Left cardiac atrium (tissue), 4 donors: ENCODE results near the gene PCAT7. TPM values are rescaled to one million over a fixed set of nuclear protein-coding genes. Genes with fewer than 3 reads are reported as not detected.
"Not testable (repeated sequence)": the region's sequence is repeated elsewhere in the genome, so short reads cannot be mapped to it uniquely, and the experiment has no call there.

Experiments used
- ATAC-seq, 2 donors: fragments of 200-7000 bp; cut with Tn5 transposase; one replicate each; pipeline ENCODE4 v1.9.1; 2020; ENCODE audit warnings: mild to moderate bottlenecking in 2 of 2, moderate library complexity in 2 of 2
- DNase-seq: peaks from one replicate; pipeline ENCODE4 v3.0.0-alpha.2; 2020
- intact Hi-C, 2 donors: fragments of 100-400 bp; cut with DNase I; formaldehyde crosslinking; loops; one replicate each; pipeline versions ENCODE4 v1.14.1 to v1.15.1; 2022 to 2023
- long read RNA-seq: library from polyadenylated mRNA; unstranded; transcript quantifications from one replicate; pipeline ENCODE4 v2.0.0, GENCODE V29; 2021
- total RNA-seq, 2 donors: library from RNA; stranded (reverse); fragmentation: NEBNext Ultra II Directional; extraction: Animal tissue kit (Norgen Biotek cat#: 25700); gene quantifications; one replicate each; pipeline ENCODE4 v1.2.1, GENCODE V29; 2021
- donor health status: DM: no; HTN: yes; CAD: no.
- donor health status: DM: no; HTN: yes; CAD: no; lungs with severe emphysema.
- donor health status: DM: yes; HTN: yes; CAD: no.
- donor health status: Dilated cardiomyopathy.

The PCAT7 gene
- total RNA-seq, result not detected
- long read RNA-seq, result 0 reads

DNA sequence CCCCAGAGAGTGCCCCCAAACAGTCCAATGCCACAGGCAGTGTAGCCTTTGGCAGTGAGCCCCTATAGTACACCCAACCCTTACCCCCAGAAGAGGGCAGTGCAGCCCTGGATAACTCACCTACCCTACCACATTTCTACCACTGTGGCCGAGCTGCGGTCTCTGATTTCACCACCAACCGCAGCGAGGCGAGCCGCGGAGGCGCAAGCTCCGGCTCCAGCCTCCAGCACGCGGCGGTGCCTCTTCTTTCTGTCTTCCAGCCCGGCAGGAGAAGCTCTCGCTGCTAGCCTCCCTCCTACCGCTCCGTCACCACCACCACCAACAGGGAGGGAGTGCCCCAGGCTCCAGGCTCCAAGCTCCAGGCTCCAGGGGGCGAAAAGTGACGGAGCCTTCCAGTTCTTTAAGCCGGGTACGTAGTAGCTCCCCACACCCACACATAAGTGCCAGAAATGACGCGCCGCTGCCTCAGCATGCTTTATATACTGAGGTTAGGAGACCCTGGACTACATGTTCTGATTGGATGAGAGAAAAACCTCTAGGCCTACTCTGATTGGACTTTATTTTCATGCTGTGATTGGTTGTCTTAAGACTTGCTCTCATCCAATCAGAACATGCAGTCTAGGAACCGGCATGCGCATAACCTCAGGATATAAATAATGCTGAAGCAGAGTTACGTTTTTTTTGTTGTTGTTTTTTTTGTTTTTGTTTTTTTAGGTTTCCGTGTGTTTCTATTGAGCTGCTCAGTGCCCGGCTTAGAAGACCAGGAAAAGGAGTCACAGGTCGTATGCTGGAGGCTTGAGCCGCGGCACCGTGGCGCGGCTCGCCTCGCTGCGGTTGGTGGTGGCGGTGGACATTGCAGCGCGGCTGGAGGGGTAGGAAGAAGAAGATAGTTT is at the start of gene PCAT7:
Gene PCAT7, plus strand, starts transcription at position 645 of the 893 bp plus-strand sequence.
- DNase-seq (peak; percentile 22), ATAC-seq (peak; percentile 79 to 92)
- intact Hi-C loops, result no loop called here

DNA sequence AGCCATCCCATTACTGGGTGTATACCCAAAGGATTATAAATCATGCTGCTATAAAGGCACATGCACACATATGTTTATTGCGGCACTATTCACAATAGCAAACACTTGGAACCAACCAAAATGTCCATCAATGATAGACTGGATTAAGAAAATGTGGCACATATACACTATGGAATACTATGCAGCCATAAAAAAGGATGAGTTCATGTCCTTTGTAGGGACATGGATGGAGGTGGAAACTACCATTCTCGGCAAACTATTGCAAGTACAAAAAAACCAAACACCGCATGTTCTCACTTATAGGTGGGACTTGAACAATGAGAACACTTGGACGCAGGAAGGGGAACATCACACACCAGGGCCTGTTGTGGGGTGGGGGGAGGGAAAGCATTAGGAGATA is 48.5 kb upstream of the PCAT7 start:
- DNase-seq, result not testable (repeated sequence)

DNA sequence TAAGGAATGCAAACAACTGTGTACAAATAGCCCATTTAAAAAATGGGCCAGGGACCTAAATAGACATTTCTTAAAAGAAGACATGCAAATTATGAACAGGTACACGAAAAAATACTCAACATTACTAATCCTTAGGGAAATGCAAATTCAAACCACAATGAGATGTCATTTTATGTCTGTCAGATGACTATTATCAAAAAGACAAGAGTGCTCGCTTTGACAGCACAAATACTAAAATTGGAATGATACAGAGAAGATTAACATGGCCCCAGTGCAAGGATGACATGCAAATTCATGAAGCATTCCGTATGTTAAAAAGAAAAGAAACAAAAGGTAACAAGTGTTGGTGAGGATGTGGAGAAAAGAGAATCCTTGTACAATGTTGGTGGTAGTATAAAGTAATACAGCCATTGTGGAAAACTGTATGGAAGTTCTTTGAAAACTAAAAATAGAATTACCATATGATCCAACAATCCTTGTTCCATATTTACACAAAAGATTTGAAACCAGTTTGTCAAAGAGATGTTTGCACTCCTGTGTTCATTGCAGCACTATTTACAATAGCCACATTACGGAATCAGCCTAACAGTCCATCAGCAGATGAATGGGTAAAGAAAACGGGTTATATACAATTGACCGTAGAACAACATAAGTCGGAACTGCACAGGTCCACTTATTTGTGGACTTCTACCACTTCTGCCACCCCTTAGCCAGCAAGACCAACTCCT is 47.2 kb upstream of the PCAT7 start:
- intact Hi-C loops, result no loop called here
- ATAC-seq (no peak), DNase-seq (no peak)

More for the DNA sequence above, 48.5 kb upstream of the PCAT7 start:
- intact Hi-C loops, ATAC-seq: not testable (repeated sequence)

DNA sequence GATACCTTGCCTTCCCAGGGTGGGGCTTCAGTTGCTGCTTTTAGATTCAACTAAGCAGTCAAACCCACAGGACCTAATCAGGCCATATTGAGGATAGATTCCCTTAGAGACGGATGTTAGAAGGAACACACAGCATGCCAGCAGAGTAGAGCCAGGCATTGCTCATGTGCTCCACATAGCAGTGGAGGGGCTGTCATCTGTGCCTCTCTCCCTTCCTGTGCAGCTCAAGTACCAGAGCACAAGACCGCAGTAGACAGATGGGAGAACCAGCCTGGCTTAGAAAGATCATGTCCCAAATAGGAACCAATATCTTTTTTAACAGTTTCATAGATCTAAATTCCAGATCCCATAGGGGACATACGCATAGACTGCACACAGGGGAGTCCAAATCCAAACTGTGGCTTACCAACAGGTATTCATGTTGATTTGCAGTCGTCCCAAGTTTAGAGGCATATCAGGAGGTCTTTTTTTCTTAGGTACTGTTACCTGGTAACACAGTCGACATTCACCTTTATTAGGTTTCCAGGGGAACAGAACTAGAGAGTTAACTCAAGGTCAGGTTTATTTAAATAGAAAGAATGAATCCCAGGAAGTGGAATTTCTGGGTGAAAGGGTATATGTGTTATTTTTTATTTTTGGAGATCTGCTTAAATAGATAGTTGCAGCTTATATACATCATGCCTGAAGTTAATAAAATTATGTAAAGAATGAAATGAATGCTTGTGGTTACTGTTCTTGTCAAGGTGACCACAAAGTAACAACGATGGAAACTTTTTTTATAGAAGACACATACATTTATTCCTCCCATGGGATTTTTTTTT is 43.5 kb upstream of the PCAT7 start:
- intact Hi-C loops, result no loop called here

DNA sequence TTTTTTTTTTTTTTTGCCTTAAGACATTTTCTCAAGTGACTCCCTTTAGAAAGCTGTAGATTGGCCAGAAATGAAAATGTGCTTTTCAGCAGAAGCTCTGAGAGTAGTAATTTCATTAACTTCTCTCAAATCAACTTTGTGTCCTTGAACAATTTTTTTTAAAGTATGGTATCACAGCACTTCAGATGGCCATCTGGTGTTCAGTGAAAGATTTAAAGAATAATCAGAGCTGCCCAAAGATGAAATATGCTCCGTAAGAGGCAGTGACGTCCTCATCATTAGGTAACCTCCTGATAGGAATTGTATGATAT is 43.0 kb upstream of the PCAT7 start:
- ATAC-seq (no peak), DNase-seq (no peak)
- intact Hi-C loops, result no loop called here

More for the DNA sequence above, 43.5 kb upstream of the PCAT7 start:
- DNase-seq, result no peak
- ATAC-seq, result no peak

GRCh38 chr9:94514722-94515121 is 40.2 kb upstream of the PCAT7 start:
- ATAC-seq, result no peak
- DNase-seq, result no peak
- intact Hi-C loops, result no loop called here

GRCh38 chr9:94517254-94517653 is 37.6 kb upstream of the PCAT7 start:
- intact Hi-C loops, result no loop called here
- no peak for DNase-seq
- no peak for ATAC-seq

DNA sequence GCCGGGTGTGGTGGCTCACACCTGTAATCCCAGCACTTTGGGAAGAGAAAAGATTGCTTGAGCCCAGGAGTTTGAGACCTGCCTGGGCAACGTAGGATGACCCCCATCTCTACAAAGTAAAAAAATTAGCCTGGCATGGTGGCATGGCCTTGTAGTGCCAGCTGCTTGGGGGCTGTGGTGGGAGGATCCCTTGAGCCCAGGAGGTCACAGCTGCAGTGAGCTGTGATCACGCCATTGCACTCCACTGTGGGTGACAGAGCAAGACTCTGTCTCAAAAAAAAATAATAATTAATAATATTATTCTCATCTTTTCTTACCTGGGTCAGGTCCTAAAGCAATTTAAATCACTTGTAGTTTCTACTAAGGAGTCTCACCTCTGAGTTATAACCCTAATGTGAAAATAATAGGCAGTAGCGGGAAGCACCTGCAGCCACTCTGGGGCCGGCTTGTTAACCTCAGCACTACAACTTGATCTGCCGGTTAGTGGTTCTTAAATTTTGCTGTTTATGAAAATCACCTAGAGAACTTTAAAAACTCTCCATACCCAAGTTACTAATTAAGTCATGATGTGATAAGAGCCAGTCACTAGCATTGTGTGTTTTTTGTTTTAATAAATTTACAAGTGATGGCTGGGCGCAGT is 29.4 kb upstream of the PCAT7 start:
- no peak for ATAC-seq
- no peak for DNase-seq
- intact Hi-C loops, result no loop called here

GRCh38 chr9:94526271-94526670 is 28.6 kb upstream of the PCAT7 start:
- DNase-seq, result no peak
- intact Hi-C loops, result no loop called here
- ATAC-seq, result no peak

DNA sequence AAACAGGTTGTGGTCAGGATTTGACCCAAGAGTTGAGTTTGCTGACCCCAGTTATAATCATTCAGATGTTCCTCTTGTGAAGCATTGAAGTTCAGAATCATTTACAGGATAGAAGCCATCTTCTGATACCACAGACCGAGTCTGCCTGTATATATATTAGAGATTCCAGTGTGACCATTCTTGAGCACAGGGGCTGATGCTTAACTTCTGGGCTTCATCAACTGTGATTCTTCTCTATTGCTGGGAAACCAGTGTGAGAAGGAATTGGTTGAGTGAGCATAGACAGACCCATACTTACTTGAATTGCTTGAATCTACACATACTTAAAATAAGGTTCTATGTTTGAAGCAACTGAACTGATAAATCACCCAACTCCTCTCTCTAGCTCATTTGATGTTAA is 27.9 kb upstream of the PCAT7 start:
- ATAC-seq (no peak), DNase-seq (no peak)
- intact Hi-C loops, result no loop called here

GRCh38 chr9:94528886-94529285 is 26.0 kb upstream of the PCAT7 start:
- intact Hi-C loops, result no loop called here
- DNase-seq (no peak), ATAC-seq (no peak)

GRCh38 chr9:94533155-94533554 is 21.7 kb upstream of the PCAT7 start:
- ATAC-seq (no peak), DNase-seq (no peak)
- intact Hi-C loops, result no loop called here

GRCh38 chr9:94533601-94534000 is 21.3 kb upstream of the PCAT7 start:
- intact Hi-C loops, result no loop called here
- ATAC-seq (no peak), DNase-seq (no peak)

DNA sequence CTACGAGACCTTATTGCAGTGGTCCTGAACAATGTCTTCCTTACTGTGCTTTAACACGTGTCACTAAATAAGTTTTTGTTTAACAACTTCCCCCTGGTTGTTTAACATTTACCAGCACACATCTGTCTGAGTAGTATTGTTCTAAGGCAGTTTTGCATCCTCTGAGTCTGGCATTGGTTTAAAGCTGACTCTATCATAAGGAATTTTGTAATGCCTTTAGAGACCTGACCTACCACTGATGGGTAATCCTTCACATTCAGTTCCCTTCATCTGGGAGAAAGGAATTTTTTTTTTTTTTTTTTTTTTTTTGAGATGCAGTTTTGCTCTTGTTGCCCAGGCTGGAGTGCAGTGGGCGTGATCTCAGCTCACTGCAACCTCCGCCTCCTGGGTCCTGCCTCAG is 20.0 kb upstream of the PCAT7 start:
- ATAC-seq, result no peak
- intact Hi-C loops, result no loop called here
- no peak for DNase-seq

- ATAC-seq (no peak), DNase-seq (no peak)
- intact Hi-C loops, result no loop called here
Observed at GRCh38 chr9:94538908-94539307, 16.0 kb upstream of the PCAT7 start.

DNA sequence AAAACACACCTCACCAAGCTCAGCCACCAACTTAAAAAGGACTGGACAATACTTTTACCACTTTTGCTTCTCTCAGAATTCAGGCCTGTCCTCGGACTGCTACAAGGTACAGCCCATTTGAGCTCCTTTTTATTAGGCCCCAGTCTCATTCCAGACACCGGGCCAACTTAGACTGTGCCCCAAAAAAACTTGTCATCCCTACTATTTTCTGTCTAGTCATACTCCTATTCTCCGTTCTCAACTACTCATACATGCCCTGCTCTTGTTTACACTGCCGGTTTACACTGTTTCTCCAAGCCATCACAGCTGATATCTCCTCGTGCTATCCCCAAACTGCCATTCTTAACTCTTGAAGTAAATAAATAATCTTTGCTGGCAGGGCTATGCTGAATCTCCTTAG is 10.5 kb upstream of the PCAT7 start:
- DNase-seq, ATAC-seq, intact Hi-C loops: not testable (repeated sequence)

- ATAC-seq (no peak), DNase-seq (no peak)
- intact Hi-C loops, result no loop called here
Observed at GRCh38 chr9:94545940-94546339, 8.9 kb upstream of the PCAT7 start.

DNA sequence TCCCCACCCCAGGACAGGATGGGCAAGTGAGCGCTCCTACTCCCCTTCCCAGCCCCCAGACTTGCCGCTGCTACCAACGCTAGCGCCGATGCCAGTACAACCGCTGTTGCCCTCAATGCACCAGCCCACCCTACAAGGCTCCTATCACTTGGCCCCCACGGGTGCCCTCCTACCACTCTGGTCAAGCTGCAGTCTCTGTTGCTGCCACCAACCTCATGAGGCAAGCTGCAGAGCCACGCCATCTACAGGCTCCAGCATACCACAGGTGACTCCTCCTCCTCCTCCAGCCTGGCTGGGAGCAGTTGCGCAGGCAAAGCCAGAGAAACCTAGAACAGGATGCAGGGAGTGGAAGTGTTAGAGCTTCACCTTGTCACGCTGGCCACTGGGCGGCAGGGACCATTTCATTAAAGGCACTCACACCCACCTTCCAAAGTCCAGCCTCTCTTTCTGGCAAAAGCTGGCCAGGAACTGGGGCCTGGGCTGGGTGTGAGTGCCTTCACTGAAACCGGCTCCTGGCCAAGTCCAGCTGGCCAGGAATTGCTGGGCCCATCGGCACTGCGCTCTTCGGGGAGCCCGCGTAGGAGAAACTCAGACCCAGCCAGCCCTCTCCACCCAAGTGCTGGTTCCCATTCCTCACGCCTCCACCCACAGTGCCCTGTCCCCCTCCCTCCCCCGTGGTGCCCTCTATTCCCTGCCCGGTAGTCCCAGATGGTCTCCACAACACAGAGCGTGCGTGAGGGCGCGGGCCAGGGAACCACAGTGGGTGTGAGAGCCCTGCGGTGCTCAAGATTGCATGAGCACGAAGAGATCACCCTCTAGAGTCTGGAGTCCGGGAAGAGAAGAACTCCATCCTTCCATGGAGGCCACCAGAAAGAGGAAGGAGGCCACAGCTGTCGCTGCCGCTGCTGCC is 1.6 kb upstream of the PCAT7 start:
- ATAC-seq (no peak), DNase-seq (no peak)
- intact Hi-C loops, result no loop called here
